ENCODE data around the gene TCF4. TPM values are rescaled to one million over a fixed set of nuclear protein-coding genes. Genes with fewer than 3 reads are reported as not detected.

TCF4 gene
- total RNA-seq, 6 donors from 2014 or later = 70.6 to 115 (median 92.4) TPM

GRCh38 chr18:55511277-55511676, 76.7 kb downstream of the TCF4 start:
- no peaks in the 10 kb centered on the region for H3K9me3 ChIP-seq
- H3K27me3 ChIP-seq = no peaks in the 10 kb centered on the region
- peak overlapping the region; percentile 74 to 85 (median 79) for H3K27ac ChIP-seq
- H3K36me3 ChIP-seq = no peaks in the 10 kb centered on the region
- TF ChIP-seq POLR2A (IDR thresholded peaks at IDR 0.05) = no peak
- TF ChIP-seq CTCF (IDR thresholded peaks at IDR 0.05) = no peak
- no peak for TF ChIP-seq EP300 (IDR thresholded peaks at IDR 0.05)
- H3K4me3 ChIP-seq = no peak overlapping the region
- H3K4me1 ChIP-seq = peaks cover 0 to 7% (median 0%) of the 10 kb centered on the region in 4 donors
- ATAC-seq (ENCODE audit: low FRiP score in 2 of 2) (no peak), DNase-seq (no peak)

GRCh38 chr18:55510809-55511208, 77.2 kb downstream of the TCF4 start:
- H3K27ac ChIP-seq = peak overlapping the region; percentile 74 to 85 (median 79)
- H3K36me3 ChIP-seq = no peaks in the 10 kb centered on the region
- 32 to 34% methylated on average over 5 of the region's 5 CpGs for WGBS, 2 donors
- H3K27me3 ChIP-seq = no peaks in the 10 kb centered on the region
- H3K4me1 ChIP-seq = peaks cover 0 to 7% (median 0%) of the 10 kb centered on the region in 4 donors
- peak; percentile 80 to 96 for TF ChIP-seq POLR2AphosphoS5 (IDR thresholded peaks at IDR 0.05)
- peak in 1 of 4 donors; percentile 52 for TF ChIP-seq POLR2A (IDR thresholded peaks at IDR 0.05)
- peak; percentile 94 to 98 (median 96) for TF ChIP-seq EP300 (IDR thresholded peaks at IDR 0.05)
- no peak for TF ChIP-seq CTCF (IDR thresholded peaks at IDR 0.05)
- DNase-seq (peak in 1 of 2 donors; percentile 25), ATAC-seq (ENCODE audit: low FRiP score in 2 of 2) (peak; percentile 59 to 79)
- peak overlapping the region in 2 of 4 donors; percentile 21 to 32 for H3K4me3 ChIP-seq
- no peaks in the 10 kb centered on the region for H3K9me3 ChIP-seq

- ATAC-seq (ENCODE audit: low FRiP score in 2 of 2) = peak in 1 of 2 donors; percentile 60
- H3K27me3 ChIP-seq = no peaks in the 10 kb centered on the region
- H3K4me3 ChIP-seq = peak overlapping the region in 2 of 4 donors; percentile 21 to 32
- no peaks in the 10 kb centered on the region for H3K36me3 ChIP-seq
- 34 to 36% methylated on average over 4 of the region's 4 CpGs for WGBS, 2 donors
- peak overlapping the region; percentile 74 to 85 (median 79) for H3K27ac ChIP-seq
- no peak for TF ChIP-seq POLR2A (IDR thresholded peaks at IDR 0.05)
- no peak for TF ChIP-seq EP300 (IDR thresholded peaks at IDR 0.05)
- TF ChIP-seq POLR2AphosphoS5 (IDR thresholded peaks at IDR 0.05) = no peak
- TF ChIP-seq CTCF (IDR thresholded peaks at IDR 0.05) = no peak
- no peak for DNase-seq
- no peaks in the 10 kb centered on the region for H3K9me3 ChIP-seq
- peaks cover 0 to 7% (median 0%) of the 10 kb centered on the region in 4 donors for H3K4me1 ChIP-seq
Measured at GRCh38 chr18:55509631-55510324, 78.2 kb downstream of the TCF4 start.

- no peaks in the 10 kb centered on the region for H3K36me3 ChIP-seq
- H3K9me3 ChIP-seq = no peaks in the 10 kb centered on the region
- peak overlapping the region; percentile 74 to 85 (median 79) for H3K27ac ChIP-seq
- DNase-seq = no peak
- H3K27me3 ChIP-seq = no peaks in the 10 kb centered on the region
- no peak for ATAC-seq (ENCODE audit: low FRiP score in 2 of 2)
- no peak overlapping the region for H3K4me3 ChIP-seq
- no peak for TF ChIP-seq POLR2A (IDR thresholded peaks at IDR 0.05)
- H3K4me1 ChIP-seq = peaks cover 0 to 7% (median 0%) of the 10 kb centered on the region in 4 donors
- WGBS, 2 donors = 49 to 56% methylated on average over 4 of the region's 4 CpGs
Measured at GRCh38 chr18:55508651-55509050, 79.3 kb downstream of the TCF4 start.

- peaks cover 0 to 16% (median 5%) of the 10 kb centered on the region in 4 donors for H3K4me1 ChIP-seq
- H3K27ac ChIP-seq = no peak overlapping the region
- DNase-seq = no peak
- H3K4me3 ChIP-seq = no peak overlapping the region
- no peaks in the 10 kb centered on the region for H3K27me3 ChIP-seq
- H3K36me3 ChIP-seq = no peaks in the 10 kb centered on the region
- 31 to 38% methylated on average over 1 of the region's 1 CpG for WGBS, 2 donors
- TF ChIP-seq POLR2A (IDR thresholded peaks at IDR 0.05) (no peak), POLR2AphosphoS5 (IDR thresholded peaks at IDR 0.05) (no peak), CTCF (IDR thresholded peaks at IDR 0.05) (no peak), EP300 (IDR thresholded peaks at IDR 0.05) (no peak)
- H3K9me3 ChIP-seq = no peaks in the 10 kb centered on the region
- no peak for ATAC-seq (ENCODE audit: low FRiP score in 2 of 2)
Measured at GRCh38 chr18:55506074-55506473, 81.9 kb downstream of the TCF4 start.

Data from upper lobe of left lung (tissue), 6 donors.